ENCODE measurements around the gene PTK7. TPM values are rescaled to one million over a fixed set of nuclear protein-coding genes. Genes with fewer than 3 reads are reported as not detected.
"Not testable (repeated sequence)": the region's sequence is repeated elsewhere in the genome, so short reads cannot be mapped to it uniquely, and the experiment has no call there.

Gene PTK7
- total RNA-seq, 1 donor from 2014 or later = 68.0 TPM

GRCh38 chr6:43038727-43039126, 37.4 kb upstream of the PTK7 start:
- H3F3A ChIP-seq (ENCODE audit: low read depth) = peaks cover 10% of the 10 kb centered on the region
- peaks cover 29% of the 10 kb centered on the region for H3K36me3 Mint-ChIP-seq
- H3K27ac Mint-ChIP-seq = peak overlapping the region; percentile 34
- H3K4me3 Mint-ChIP-seq = no peak overlapping the region
- H3K9me3 Mint-ChIP-seq = no peaks in the 10 kb centered on the region
- peaks cover 7% of the 10 kb centered on the region for H3K4me1 Mint-ChIP-seq
- H3K27me3 ChIP-seq = no peaks in the 10 kb centered on the region
- no peak for DNase-seq (ENCODE audit: low spot score)
- TF ChIP-seq EZH2 (IDR thresholded peaks at IDR 0.05) = no peak
- TF ChIP-seq CTCF (IDR thresholded peaks at IDR 0.05) = no peak
- no peak for TF ChIP-seq EZH2phosphoT487 (IDR thresholded peaks at IDR 0.05)
- H3K9ac ChIP-seq = no peak overlapping the region
- H3K36me3 ChIP-seq = no peaks in the 10 kb centered on the region
- peaks cover 11% of the 10 kb centered on the region for H4K20me1 ChIP-seq (ENCODE audit: low read depth)
- no peak overlapping the region for H3K4me3 ChIP-seq
- no peaks in the 10 kb centered on the region for H3K4me1 ChIP-seq
- no peak overlapping the region for H3K4me2 ChIP-seq
- H2AFZ ChIP-seq (replicated peaks) = no peak overlapping the region
- peaks cover 5% of the 10 kb centered on the region for H3K27me3 Mint-ChIP-seq (ENCODE audit: insufficient read depth, low read depth)
- no peaks in the 10 kb centered on the region for H3K9me3 ChIP-seq (ENCODE audit: low read depth)
- no peak overlapping the region for H3K27ac ChIP-seq
- H3K79me2 ChIP-seq (ENCODE audit: low read depth) = no peaks in the 10 kb centered on the region

GRCh38 chr6:43040542-43041257, 35.4 kb upstream of the PTK7 start:
- Histone ChIP-seq H3F3A (ENCODE audit: low read depth) (peaks cover 3% of the 10 kb centered on the region), H3K4me1 (no peaks in the 10 kb centered on the region), H3K79me2 (ENCODE audit: low read depth) (no peaks in the 10 kb centered on the region), H2AFZ (replicated peaks) (no peak overlapping the region), H3K27ac (no peak overlapping the region), H3K9me3 (ENCODE audit: low read depth) (no peaks in the 10 kb centered on the region), H3K27me3 (no peaks in the 10 kb centered on the region), H3K9ac (no peak overlapping the region), H3K36me3 (no peaks in the 10 kb centered on the region), H4K20me1 (ENCODE audit: low read depth) (peaks cover 3% of the 10 kb centered on the region), H3K4me3 (no peak overlapping the region), H3K4me2 (no peak overlapping the region)
- no peak for DNase-seq (ENCODE audit: low spot score)
- no peak overlapping the region for H3K4me3 Mint-ChIP-seq
- peaks cover 32% of the 10 kb centered on the region for H3K36me3 Mint-ChIP-seq
- H3K27ac Mint-ChIP-seq = peak overlapping the region; percentile 94
- peaks cover 3% of the 10 kb centered on the region for H3K4me1 Mint-ChIP-seq
- TF ChIP-seq CTCF (IDR thresholded peaks at IDR 0.05) (no peak), EZH2phosphoT487 (IDR thresholded peaks at IDR 0.05) (no peak), EZH2 (IDR thresholded peaks at IDR 0.05) (no peak)
- peaks cover 5% of the 10 kb centered on the region for H3K27me3 Mint-ChIP-seq (ENCODE audit: insufficient read depth, low read depth)
- no peaks in the 10 kb centered on the region for H3K9me3 Mint-ChIP-seq

- H3K36me3 ChIP-seq; H3K27me3 Mint-ChIP-seq (ENCODE audit: insufficient read depth, low read depth); H3K4me1 Mint-ChIP-seq; DNase-seq (ENCODE audit: low spot score); H2AFZ ChIP-seq (replicated peaks); H3K9me3 Mint-ChIP-seq; H3K9me3 ChIP-seq (ENCODE audit: low read depth); H3K27me3 ChIP-seq; H3F3A ChIP-seq (ENCODE audit: low read depth); H3K27ac Mint-ChIP-seq; H3K4me3 ChIP-seq; H3K4me1 ChIP-seq; H3K27ac ChIP-seq; H3K79me2 ChIP-seq (ENCODE audit: low read depth); H3K4me2 ChIP-seq; H4K20me1 ChIP-seq (ENCODE audit: low read depth); H3K9ac ChIP-seq; H3K4me3 Mint-ChIP-seq: not testable (repeated sequence)
- peaks cover 36% of the 10 kb centered on the region for H3K36me3 Mint-ChIP-seq
Measured at GRCh38 chr6:43041475-43041874, 34.6 kb upstream of the PTK7 start.

DNA sequence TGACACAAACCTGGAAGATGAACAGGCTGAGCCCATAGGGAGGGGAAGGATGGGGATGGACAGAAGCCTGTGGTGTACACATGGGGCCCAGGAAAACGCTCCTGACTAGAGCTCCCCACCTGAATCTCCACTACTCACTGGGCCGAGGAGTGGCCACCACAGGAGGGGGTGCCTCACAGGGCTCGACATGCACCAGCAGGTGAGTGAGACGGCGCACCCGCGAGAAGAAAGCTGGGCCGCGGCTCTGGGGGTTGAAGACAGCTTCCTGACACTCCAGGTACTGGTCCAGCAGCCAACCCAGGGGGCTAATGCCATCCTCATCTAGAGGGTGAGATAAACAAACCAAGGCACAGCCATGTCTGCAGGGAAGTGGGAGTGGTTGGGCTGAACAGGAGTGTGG, 32.8 kb upstream of the PTK7 start:
- DNase-seq (ENCODE audit: low spot score) = no peak
- H3K4me2 ChIP-seq = no peak overlapping the region
- no peak overlapping the region for H3K4me3 Mint-ChIP-seq
- H3K9ac ChIP-seq = no peak overlapping the region
- no peak overlapping the region for H3K27ac ChIP-seq
- H2AFZ ChIP-seq (replicated peaks) = no peak overlapping the region
- H3K36me3 Mint-ChIP-seq = peaks cover 26% of the 10 kb centered on the region
- H3K27me3 ChIP-seq = no peaks in the 10 kb centered on the region
- H3K4me3 ChIP-seq = no peak overlapping the region
- H3K9me3 Mint-ChIP-seq = no peaks in the 10 kb centered on the region
- H3K4me1 ChIP-seq = no peaks in the 10 kb centered on the region
- H3F3A ChIP-seq (ENCODE audit: low read depth) = no peaks in the 10 kb centered on the region
- H3K27me3 Mint-ChIP-seq (ENCODE audit: insufficient read depth, low read depth) = peaks cover 8% of the 10 kb centered on the region
- H3K9me3 ChIP-seq (ENCODE audit: low read depth) = no peaks in the 10 kb centered on the region
- no peaks in the 10 kb centered on the region for H3K79me2 ChIP-seq (ENCODE audit: low read depth)
- no peaks in the 10 kb centered on the region for H3K4me1 Mint-ChIP-seq
- no peaks in the 10 kb centered on the region for H4K20me1 ChIP-seq (ENCODE audit: low read depth)
- no peak for TF ChIP-seq EZH2 (IDR thresholded peaks at IDR 0.05)
- no peak for TF ChIP-seq CTCF (IDR thresholded peaks at IDR 0.05)
- TF ChIP-seq EZH2phosphoT487 (IDR thresholded peaks at IDR 0.05) = no peak
- no peak overlapping the region for H3K27ac Mint-ChIP-seq
- H3K36me3 ChIP-seq = no peaks in the 10 kb centered on the region

Data from neural progenitor cell (in vitro differentiated cells).